Measurements from ENCODE around the gene MRPL33. TPM values are rescaled to one million over a fixed set of nuclear protein-coding genes. Genes with fewer than 3 reads are reported as not detected.

Gene MRPL33
- total and polyA plus RNA-seq, 3 donors from 2014 or later: 142 to 204 (median 175) TPM

GRCh38 chr2:27808984-27809383 is 37.5 kb downstream of the MRPL33 start:
- H3K4me3 ChIP-seq: no peak overlapping the region
- no peaks in the 10 kb centered on the region for H3K36me3 ChIP-seq (ENCODE audit: low read depth, missing control alignments)
- no peak for DNase-seq
- 92 to 94% methylated on average over 3 of the region's 3 CpGs for WGBS, 2 donors
- intact Hi-C loops (cut with DNase I; ENCODE audit: low total_unique reads): no loop called here
- H3K4me1 ChIP-seq: no peaks in the 10 kb centered on the region
- no peak overlapping the region for H3K27ac ChIP-seq
- no peak for TF ChIP-seq POLR2A (IDR thresholded peaks at IDR 0.05)
- TF ChIP-seq CTCF (IDR thresholded peaks at IDR 0.05): no peak
- no peaks in the 10 kb centered on the region for H3K9me3 ChIP-seq
- no peaks in the 10 kb centered on the region for H3K27me3 ChIP-seq

GRCh38 chr2:27809761-27810241 is 38.3 kb downstream of the MRPL33 start:
- no peak for DNase-seq
- Histone ChIP-seq H3K9me3 (no peaks in the 10 kb centered on the region), H3K36me3 (ENCODE audit: low read depth, missing control alignments) (no peaks in the 10 kb centered on the region), H3K4me3 (no peak overlapping the region), H3K27ac (no peak overlapping the region), H3K27me3 (no peaks in the 10 kb centered on the region), H3K4me1 (no peaks in the 10 kb centered on the region)
- WGBS, 2 donors: 73 to 79% methylated on average over 3 of the region's 3 CpGs
- TF ChIP-seq POLR2A (IDR thresholded peaks at IDR 0.05): no peak
- TF ChIP-seq CTCF (IDR thresholded peaks at IDR 0.05): no peak
- intact Hi-C loops (cut with DNase I; ENCODE audit: low total_unique reads): no loop called here

- Histone ChIP-seq H3K36me3 (ENCODE audit: low read depth, missing control alignments) (no peaks in the 10 kb centered on the region), H3K27me3 (no peaks in the 10 kb centered on the region), H3K9me3 (no peaks in the 10 kb centered on the region), H3K27ac (no peak overlapping the region), H3K4me1 (no peaks in the 10 kb centered on the region), H3K4me3 (no peak overlapping the region)
- DNase-seq: no peak
- TF ChIP-seq CTCF (IDR thresholded peaks at IDR 0.05) (no peak), POLR2A (IDR thresholded peaks at IDR 0.05) (no peak)
- intact Hi-C loops (cut with DNase I; ENCODE audit: low total_unique reads): no loop called here
- WGBS, 2 donors: 82 to 86% methylated on average over 3 of the region's 3 CpGs
Observed at GRCh38 chr2:27810455-27810854, 38.9 kb downstream of the MRPL33 start.

GRCh38 chr2:27811768-27812167 is 40.2 kb downstream of the MRPL33 start:
- no peak overlapping the region for H3K27ac ChIP-seq
- TF ChIP-seq CTCF (IDR thresholded peaks at IDR 0.05) (no peak), POLR2A (IDR thresholded peaks at IDR 0.05) (no peak)
- 89 to 94% methylated on average over 1 of the region's 1 CpG for WGBS, 2 donors

GRCh38 chr2:27814758-27815157 is 43.2 kb downstream of the MRPL33 start:
- no peak for DNase-seq
- Histone ChIP-seq H3K36me3 (ENCODE audit: low read depth, missing control alignments) (no peaks in the 10 kb centered on the region), H3K9me3 (no peaks in the 10 kb centered on the region), H3K27ac (no peak overlapping the region), H3K4me3 (no peak overlapping the region), H3K4me1 (no peaks in the 10 kb centered on the region), H3K27me3 (no peaks in the 10 kb centered on the region)
- intact Hi-C loops (cut with DNase I; ENCODE audit: low total_unique reads): no loop called here
- TF ChIP-seq CTCF (IDR thresholded peaks at IDR 0.05) (no peak), POLR2A (IDR thresholded peaks at IDR 0.05) (no peak)
- WGBS, 2 donors: 49 to 81% methylated on average over 1 of the region's 1 CpG

More at GRCh38 chr2:27811768-27812167, 40.2 kb downstream of the MRPL33 start:
- no peaks in the 10 kb centered on the region for H3K9me3 ChIP-seq
- DNase-seq: no peak
- intact Hi-C loops (cut with DNase I; ENCODE audit: low total_unique reads): no loop called here
- no peak overlapping the region for H3K4me3 ChIP-seq
- no peaks in the 10 kb centered on the region for H3K27me3 ChIP-seq
- H3K36me3 ChIP-seq (ENCODE audit: low read depth, missing control alignments): no peaks in the 10 kb centered on the region
- H3K4me1 ChIP-seq: no peaks in the 10 kb centered on the region
